ENCODE measurements around the gene PXDN.

- no peak for TF ChIP-seq POLR2A (IDR thresholded peaks at IDR 0.05; ENCODE audit: low read length)
- TF ChIP-seq GATA1 (IDR thresholded peaks at IDR 0.05; ENCODE audit: low read depth, low read length) = no peak
These were observed 54.1 kb downstream of the PXDN start for GRCh38 chr2:1690056-1690775.
